ENCODE measurements around the gene GADD45G. TPM values are rescaled to one million over a fixed set of nuclear protein-coding genes. Genes with fewer than 3 reads are reported as not detected.
A peak's percentile ranks its signal among the peaks of the same experiment; 100 is the strongest.

Gene GADD45G
- total RNA-seq, 1 experiment from 2014 or later: not detected

- H3K4me1 Mint-ChIP-seq (ENCODE audit: insufficient read depth, unreplicated experiment): peaks cover 24% of the 10 kb centered on the region
- ChIA-PET CTCF (interaction anchor here (0.8 to 1.3 kb wide), 2 partner anchors 52 to 466 kb away, joined by 4 read pairs; no protein-coding TSS in a partner anchor), POLR2A (no interaction called here)
- no peaks in the 10 kb centered on the region for H3K36me3 Mint-ChIP-seq (ENCODE audit: insufficient read depth, unreplicated experiment)
- no peak for TF ChIP-seq CTCF (IDR thresholded peaks at IDR 0.05; ENCODE audit: unreplicated experiment)
- no peaks in the 10 kb centered on the region for H3K9me3 Mint-ChIP-seq (ENCODE audit: unreplicated experiment)
- H3K4me3 Mint-ChIP-seq (ENCODE audit: unreplicated experiment): no peak overlapping the region
- DNase-seq (ENCODE audit: unreplicated experiment): no peak
- no peak overlapping the region for H3K27ac Mint-ChIP-seq (ENCODE audit: low read depth, unreplicated experiment)
- intact Hi-C loops (cut with micrococcal nuclease): no loop called here
- BruUV-seq (replicated peaks): no TSS peak
- H3K27me3 Mint-ChIP-seq (ENCODE audit: insufficient read depth, unreplicated experiment): peaks cover 10% of the 10 kb centered on the region
These were observed 29.1 kb downstream of the GADD45G start for GRCh38 chr9:89633920-89634319.

GRCh38 chr9:89634995-89635742, 30.4 kb downstream of the GADD45G start:
- DNase-seq (ENCODE audit: unreplicated experiment): peak; percentile 83
- no peak overlapping the region for H3K27ac Mint-ChIP-seq (ENCODE audit: low read depth, unreplicated experiment)
- POLR2A ChIA-PET: interaction anchor here (0.7 to 2.2 kb wide), 10 partner anchors 9 to 460 kb away, joined by 3 to 8 read pairs (median 3); partner anchors contain the start of gene GADD45G
- CTCF ChIA-PET: interaction anchor here (0.8 to 1.5 kb wide), 4 partner anchors 27 to 464 kb away, joined by 3 to 4 read pairs (median 4); no protein-coding TSS in a partner anchor
- BruUV-seq (replicated peaks): no TSS peak
- TF ChIP-seq CTCF (IDR thresholded peaks at IDR 0.05; ENCODE audit: unreplicated experiment): no peak
- H3K9me3 Mint-ChIP-seq (ENCODE audit: unreplicated experiment): no peaks in the 10 kb centered on the region
- H3K36me3 Mint-ChIP-seq (ENCODE audit: insufficient read depth, unreplicated experiment): no peaks in the 10 kb centered on the region
- peaks cover 24% of the 10 kb centered on the region for H3K4me1 Mint-ChIP-seq (ENCODE audit: insufficient read depth, unreplicated experiment)
- intact Hi-C loops (cut with micrococcal nuclease): loop anchor here (1.0 kb wide), 1 partner anchor 29 kb away; no protein-coding TSS in a partner anchor
- H3K4me3 Mint-ChIP-seq (ENCODE audit: unreplicated experiment): peak overlapping the region; percentile 6
- H3K27me3 Mint-ChIP-seq (ENCODE audit: insufficient read depth, unreplicated experiment): no peaks in the 10 kb centered on the region

- Mint-ChIP-seq H3K27me3 (ENCODE audit: insufficient read depth, unreplicated experiment) (no peaks in the 10 kb centered on the region), H3K36me3 (ENCODE audit: insufficient read depth, unreplicated experiment) (no peaks in the 10 kb centered on the region), H3K27ac (ENCODE audit: low read depth, unreplicated experiment) (no peak overlapping the region), H3K9me3 (ENCODE audit: unreplicated experiment) (no peaks in the 10 kb centered on the region), H3K4me1 (ENCODE audit: insufficient read depth, unreplicated experiment) (peaks cover 24% of the 10 kb centered on the region), H3K4me3 (ENCODE audit: unreplicated experiment) (no peak overlapping the region)
- TF ChIP-seq CTCF (IDR thresholded peaks at IDR 0.05; ENCODE audit: unreplicated experiment): no peak
- ChIA-PET POLR2A (interaction anchor here (0.9 to 2.2 kb wide), 5 partner anchors 16 to 50 kb away, joined by 3 to 8 read pairs (median 3); partner anchors contain the start of gene GADD45G), CTCF (interaction anchor here (0.7 to 1.5 kb wide), 5 partner anchors 27 to 181 kb away, joined by 3 to 4 read pairs (median 3); no protein-coding TSS in a partner anchor)
- BruUV-seq (replicated peaks): no TSS peak
- no peak for DNase-seq (ENCODE audit: unreplicated experiment)
- intact Hi-C loops (cut with micrococcal nuclease): loop anchor here (1.0 kb wide), 1 partner anchor 30 kb away; no protein-coding TSS in a partner anchor
These were observed 31.0 kb downstream of the GADD45G start for GRCh38 chr9:89635816-89636215.

- BruUV-seq (replicated peaks): no TSS peak
- Mint-ChIP-seq H3K4me1 (ENCODE audit: insufficient read depth, unreplicated experiment) (peaks cover 24% of the 10 kb centered on the region), H3K27me3 (ENCODE audit: insufficient read depth, unreplicated experiment) (no peaks in the 10 kb centered on the region), H3K9me3 (ENCODE audit: unreplicated experiment) (no peaks in the 10 kb centered on the region), H3K4me3 (ENCODE audit: unreplicated experiment) (no peak overlapping the region), H3K36me3 (ENCODE audit: insufficient read depth, unreplicated experiment) (no peaks in the 10 kb centered on the region), H3K27ac (ENCODE audit: low read depth, unreplicated experiment) (no peak overlapping the region)
- DNase-seq (ENCODE audit: unreplicated experiment): peak; percentile 46
- CTCF ChIA-PET: interaction anchor here (0.5 to 0.7 kb wide), 4 partner anchors 22 to 979 kb away, joined by 3 to 6 read pairs (median 4); no protein-coding TSS in a partner anchor
- POLR2A ChIA-PET: interaction anchor here (1.1 kb wide), 1 partner anchor 13 kb away, joined by 3 read pairs; no protein-coding TSS in a partner anchor
- no peak for TF ChIP-seq CTCF (IDR thresholded peaks at IDR 0.05; ENCODE audit: unreplicated experiment)
- intact Hi-C loops (cut with micrococcal nuclease): no loop called here
These were observed 33.0 kb downstream of the GADD45G start for GRCh38 chr9:89637787-89638186.
